ENCODE results near the gene CCDC92B.

DNA sequence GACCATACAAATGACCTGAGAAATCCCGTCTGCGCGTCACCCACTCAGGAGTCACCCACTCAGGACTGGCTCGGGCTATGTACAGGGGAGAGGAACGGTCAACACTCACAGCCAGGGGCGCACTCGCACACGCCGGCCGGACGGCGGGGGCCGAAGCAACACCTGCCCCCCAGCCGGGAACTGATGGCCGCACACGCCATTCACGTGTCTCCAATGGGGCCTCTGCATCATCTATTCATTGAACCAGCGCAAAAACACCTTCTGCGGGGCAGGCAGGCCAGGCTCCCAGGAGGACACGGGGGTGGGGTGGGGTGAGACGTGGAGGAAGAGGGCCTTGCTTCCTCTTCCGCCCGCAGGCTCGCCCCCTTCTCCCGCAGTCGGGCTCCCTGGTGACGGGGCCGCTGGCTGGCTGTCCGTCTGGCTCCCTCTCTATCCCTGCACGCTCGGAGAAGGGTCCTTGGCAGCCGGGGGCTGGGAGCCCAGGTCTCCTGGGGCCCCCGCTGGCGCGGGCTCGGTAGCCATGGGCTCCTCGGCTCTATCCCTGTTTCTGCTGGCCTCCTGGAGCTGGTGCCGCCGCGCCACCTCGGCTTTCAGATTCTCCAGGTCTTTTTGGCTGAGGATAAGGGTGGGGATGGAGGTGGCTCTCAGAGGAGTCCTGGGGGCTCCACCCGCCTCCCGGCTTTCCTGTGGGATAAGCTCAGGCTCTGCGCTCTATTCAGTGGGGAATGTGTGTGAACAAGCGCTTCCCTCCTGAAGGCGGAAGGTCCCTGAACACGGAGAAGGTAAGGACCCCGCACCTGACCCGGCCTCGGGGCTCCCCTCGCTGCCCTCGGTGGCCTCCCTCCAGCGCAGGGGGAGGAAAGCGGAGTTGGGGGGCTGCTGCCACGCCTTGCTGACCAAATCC is 59.0 kb downstream of the CCDC92B start:
- TF ChIP-seq, protein P1, sequence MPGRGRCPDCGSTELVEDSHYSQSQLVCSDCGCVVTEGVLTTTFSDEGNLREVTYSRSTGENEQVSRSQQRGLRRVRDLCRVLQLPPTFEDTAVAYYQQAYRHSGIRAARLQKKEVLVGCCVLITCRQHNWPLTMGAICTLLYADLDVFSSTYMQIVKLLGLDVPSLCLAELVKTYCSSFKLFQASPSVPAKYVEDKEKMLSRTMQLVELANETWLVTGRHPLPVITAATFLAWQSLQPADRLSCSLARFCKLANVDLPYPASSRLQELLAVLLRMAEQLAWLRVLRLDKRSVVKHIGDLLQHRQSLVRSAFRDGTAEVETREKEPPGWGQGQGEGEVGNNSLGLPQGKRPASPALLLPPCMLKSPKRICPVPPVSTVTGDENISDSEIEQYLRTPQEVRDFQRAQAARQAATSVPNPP (CRISPR knock-in tag; IDR thresholded peaks at IDR 0.05) = no peak
- TF ChIP-seq SNAI1 (CRISPR knock-in tag; IDR thresholded peaks at IDR 0.05; ENCODE audit: borderline replicate concordance) (no peak), PHB2 (IDR thresholded peaks at IDR 0.05; ENCODE audit: partially characterized antibody) (no peak), ZNF841 (CRISPR knock-in tag; IDR thresholded peaks at IDR 0.05; ENCODE audit: borderline replicate concordance) (no peak), ZBTB8A (CRISPR knock-in tag; IDR thresholded peaks at IDR 0.05; ENCODE audit: borderline replicate concordance, low read depth) (no peak), ZNF205 (CRISPR knock-in tag; IDR thresholded peaks at IDR 0.05) (no peak), FOXA3 (CRISPR knock-in tag; IDR thresholded peaks at IDR 0.05) (no peak), MXI1 (IDR thresholded peaks at IDR 0.05; ENCODE audit: borderline replicate concordance, low read depth, low read length) (no peak), ZNF367 (CRISPR knock-in tag; IDR thresholded peaks at IDR 0.05; ENCODE audit: borderline replicate concordance) (no peak), KMT2B (CRISPR knock-in tag; IDR thresholded peaks at IDR 0.05) (no peak), ZNF589 (CRISPR knock-in tag; conservative IDR thresholded peaks at IDR 0.05) (no peak), SUZ12 (IDR thresholded peaks at IDR 0.05; ENCODE audit: low read depth, low read length) (no peak)
- TF ChIP-seq, protein P2, sequence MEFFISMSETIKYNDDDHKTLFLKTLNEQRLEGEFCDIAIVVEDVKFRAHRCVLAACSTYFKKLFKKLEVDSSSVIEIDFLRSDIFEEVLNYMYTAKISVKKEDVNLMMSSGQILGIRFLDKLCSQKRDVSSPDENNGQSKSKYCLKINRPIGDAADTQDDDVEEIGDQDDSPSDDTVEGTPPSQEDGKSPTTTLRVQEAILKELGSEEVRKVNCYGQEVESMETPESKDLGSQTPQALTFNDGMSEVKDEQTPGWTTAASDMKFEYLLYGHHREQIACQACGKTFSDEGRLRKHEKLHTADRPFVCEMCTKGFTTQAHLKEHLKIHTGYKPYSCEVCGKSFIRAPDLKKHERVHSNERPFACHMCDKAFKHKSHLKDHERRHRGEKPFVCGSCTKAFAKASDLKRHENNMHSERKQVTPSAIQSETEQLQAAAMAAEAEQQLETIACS (CRISPR knock-in tag; IDR thresholded peaks at IDR 0.05) = no peak
